Sigmoid colon (tissue), 7 donors: ENCODE measurements around the gene ECE1. TPM values are rescaled to one million over a fixed set of nuclear protein-coding genes. Genes with fewer than 3 reads are reported as not detected.

ENCODE experiments used
- DNase-seq: peaks from one replicate; pipeline ENCODE4 v3.0.0-alpha.2; 2019
- H3K27ac ChIP-seq, 4 donors: fragments of 200-600 bp; sonication (generic); one replicate each; pipeline ENCODE4 v1.5.1; 2016 to 2019; ENCODE audit warnings: mild to moderate bottlenecking in 1 of 4
- H3K27me3 ChIP-seq, 3 donors: fragments of 200-600 bp; sonication (generic); one replicate each; pipeline ENCODE4 v1.5.1; 2019; ENCODE audit warnings: mild to moderate bottlenecking in 1 of 3
- H3K36me3 ChIP-seq, 4 donors: fragments of 200-600 bp; sonication (generic); one replicate each; pipeline ENCODE4 v1.5.1; 2016 to 2019
- H3K4me1 ChIP-seq, 4 donors: fragments of 200-600 bp; sonication (generic); one replicate each; pipeline ENCODE4 v1.5.1; 2017 to 2019
- H3K4me3 ChIP-seq, 4 donors: fragments of 200-600 bp; sonication (generic); one replicate each; pipeline ENCODE4 v1.5.1; 2017 to 2019; ENCODE audit warnings: mild to moderate bottlenecking in 2 of 4, moderate library complexity in 1 of 4
- H3K9me3 ChIP-seq, 4 donors: fragments of 200-600 bp in 3 of 4; sonication (generic) in 3 of 4; one replicate each; pipeline versions ENCODE4 v1.5.1 to v1.6.1; 2013 to 2019
- EP300 ChIP-seq, 4 donors: sonication (generic); formaldehyde crosslinking; IDR thresholded peaks; one replicate each; pipeline ENCODE4 v1.6.1; 2017; ENCODE audit warnings: antibody characterized with exemption in 4 of 4
- POLR2A ChIP-seq, 2 donors: fragments of 450-650 bp; IDR thresholded peaks; one replicate each; pipeline ENCODE4 v1.6.1; 2016; ENCODE audit warnings: antibody characterized with exemption in 2 of 2, mild to moderate bottlenecking in 2 of 2, moderate library complexity in 2 of 2
- POLR2AphosphoS5 ChIP-seq, 4 donors: sonication (generic); formaldehyde crosslinking; IDR thresholded peaks; one replicate each; pipeline ENCODE4 v1.6.1; 2017; ENCODE audit warnings: antibody characterized with exemption in 4 of 4
- WGBS, 2 donors: extraction: QIAGEN DNeasy Blood & Tissue Kit; methylation state at CpG; one replicate each; pipeline ENCODE4 v1.1.7; 2013; 5-methylcytosine and 5-hydroxymethylcytosine counted together
- intact Hi-C: fragments of 100-400 bp; cut with DNase I; formaldehyde crosslinking; loops from one replicate; pipeline ENCODE4 v1.15.1; 2023
- polyA plus RNA-seq, 3 donors: library from polyadenylated mRNA; stranded (reverse); fragments of 200-250 nt; gene quantifications; one replicate each; pipeline ENCODE4 v1.2.3, GENCODE V29; 2013
- total RNA-seq, 4 donors: library from RNA; depleted of rRNA; stranded (reverse); fragments of >200 nt; gene quantifications; one replicate each; pipeline ENCODE4 v1.1.0, GENCODE V29; 2016
- TF ChIP-seq, protein P1 (sequence below), 4 experiments: fragments of 450-650 bp in 3 of 4; fragments of 200-600 bp in 1 of 4; IDR thresholded peaks; one replicate each; pipeline ENCODE4 v1.5.1; 2016 to 2019; ENCODE audit warnings: antibody characterized with exemption in 4 of 4, mild to moderate bottlenecking in 3 of 4, moderate library complexity in 2 of 4
- donor health status: healthy with polysubstance abuse.
- donor health status: Bipolar disorder and iron deficiency.
- donor health status: healthy.

Gene ECE1
- total and polyA plus RNA-seq, 7 donors: 10.2 to 112 (median 73.8) TPM

DNA sequence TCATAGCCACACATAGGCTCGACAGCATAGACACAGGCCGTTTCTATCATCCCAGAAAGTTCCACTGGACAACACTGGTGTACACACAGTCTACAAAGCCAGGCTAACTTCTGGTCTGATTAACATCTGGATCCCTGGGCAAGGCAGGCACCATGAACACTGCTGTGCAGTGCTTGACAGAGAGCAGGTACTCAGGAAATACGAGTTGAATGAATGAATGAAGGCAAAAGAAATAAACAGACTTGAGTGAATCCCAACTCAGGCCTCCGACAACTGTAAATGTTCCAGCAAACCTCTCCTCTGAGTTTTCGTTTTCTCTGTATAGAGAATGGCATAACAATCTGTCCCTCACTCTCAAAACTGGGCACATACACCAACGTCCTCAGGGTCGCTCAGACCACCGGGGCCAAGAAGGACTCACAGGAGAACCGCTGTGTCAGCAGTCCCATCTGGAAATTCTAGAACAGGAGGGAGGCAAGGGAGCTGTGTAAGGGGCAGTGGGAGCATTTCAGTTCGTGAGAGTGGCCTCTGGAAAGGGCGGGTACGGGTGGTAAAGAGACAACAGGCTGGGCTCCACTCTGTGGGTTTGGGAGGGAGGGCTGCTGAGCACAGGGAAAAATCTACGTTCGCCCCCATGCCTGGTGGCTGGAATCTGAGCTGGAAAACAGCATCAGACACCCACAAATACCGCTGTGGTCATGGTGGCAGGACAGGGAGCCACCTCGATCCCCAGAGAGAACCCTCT, 15.1 kb upstream of the ECE1 start:
- DNase-seq: no peak
- TF ChIP-seq EP300 (IDR thresholded peaks at IDR 0.05) (no peak), POLR2AphosphoS5 (IDR thresholded peaks at IDR 0.05) (peak in 2 of 4 donors; percentile 57 to 59)
- intact Hi-C loops: loop anchor here (5.0 kb wide), 1 partner anchor 43 kb away; no protein-coding TSS in a partner anchor
- Histone ChIP-seq H3K4me3 (no peak overlapping the region), H3K27me3 (no peaks in the 10 kb centered on the region), H3K36me3 (no peaks in the 10 kb centered on the region), H3K4me1 (peaks cover 0 to 84% (median 83%) of the 10 kb centered on the region in 4 donors), H3K27ac (peak overlapping the region; percentile 12 to 96 (median 91)), H3K9me3 (no peaks in the 10 kb centered on the region)
- WGBS, 2 donors: 84 to 85% methylated on average over 16 of the region's 16 CpGs

DNA sequence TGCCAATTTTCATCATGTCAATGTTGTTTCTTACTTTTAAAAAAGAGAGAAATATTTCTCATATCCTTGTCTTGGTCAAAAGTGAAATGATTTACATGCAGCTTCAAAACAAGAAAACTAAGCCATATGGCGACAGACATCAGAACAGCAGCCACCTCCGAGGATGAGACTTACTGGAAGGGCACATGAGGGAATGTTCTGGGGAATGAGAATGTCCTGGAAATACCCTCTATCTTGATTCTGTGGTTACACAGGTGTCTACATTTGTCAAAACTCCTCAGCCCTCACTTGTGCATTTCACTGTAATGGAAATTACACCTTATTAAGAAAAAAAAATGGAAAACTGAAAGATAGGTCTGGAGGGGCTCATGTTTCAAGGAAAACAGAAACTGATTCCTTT, 14.2 kb upstream of the ECE1 start:
- no peaks in the 10 kb centered on the region for H3K27me3 ChIP-seq
- DNase-seq: no peak
- intact Hi-C loops: no loop called here
- H3K9me3 ChIP-seq: no peaks in the 10 kb centered on the region
- H3K4me3 ChIP-seq: no peak overlapping the region
- H3K36me3 ChIP-seq: no peaks in the 10 kb centered on the region
- 77 to 90% methylated on average over 2 of the region's 2 CpGs for WGBS, 2 donors
- peaks cover 0 to 84% (median 75%) of the 10 kb centered on the region in 4 donors for H3K4me1 ChIP-seq
- TF ChIP-seq, protein P1, sequence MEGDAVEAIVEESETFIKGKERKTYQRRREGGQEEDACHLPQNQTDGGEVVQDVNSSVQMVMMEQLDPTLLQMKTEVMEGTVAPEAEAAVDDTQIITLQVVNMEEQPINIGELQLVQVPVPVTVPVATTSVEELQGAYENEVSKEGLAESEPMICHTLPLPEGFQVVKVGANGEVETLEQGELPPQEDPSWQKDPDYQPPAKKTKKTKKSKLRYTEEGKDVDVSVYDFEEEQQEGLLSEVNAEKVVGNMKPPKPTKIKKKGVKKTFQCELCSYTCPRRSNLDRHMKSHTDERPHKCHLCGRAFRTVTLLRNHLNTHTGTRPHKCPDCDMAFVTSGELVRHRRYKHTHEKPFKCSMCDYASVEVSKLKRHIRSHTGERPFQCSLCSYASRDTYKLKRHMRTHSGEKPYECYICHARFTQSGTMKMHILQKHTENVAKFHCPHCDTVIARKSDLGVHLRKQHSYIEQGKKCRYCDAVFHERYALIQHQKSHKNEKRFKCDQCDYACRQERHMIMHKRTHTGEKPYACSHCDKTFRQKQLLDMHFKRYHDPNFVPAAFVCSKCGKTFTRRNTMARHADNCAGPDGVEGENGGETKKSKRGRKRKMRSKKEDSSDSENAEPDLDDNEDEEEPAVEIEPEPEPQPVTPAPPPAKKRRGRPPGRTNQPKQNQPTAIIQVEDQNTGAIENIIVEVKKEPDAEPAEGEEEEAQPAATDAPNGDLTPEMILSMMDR (IDR thresholded peaks at IDR 0.05): no peak
- TF ChIP-seq EP300 (IDR thresholded peaks at IDR 0.05): no peak
- peak overlapping the region in 3 of 4 donors; percentile 86 to 96 (median 96) for H3K27ac ChIP-seq

- Histone ChIP-seq H3K4me1 (peaks cover 0 to 78% (median 74%) of the 10 kb centered on the region in 4 donors), H3K4me3 (no peak overlapping the region), H3K27me3 (no peaks in the 10 kb centered on the region), H3K36me3 (no peaks in the 10 kb centered on the region), H3K27ac (peak overlapping the region; percentile 11 to 96 (median 91)), H3K9me3 (no peaks in the 10 kb centered on the region)
- DNase-seq: peak; percentile 76
- WGBS, 2 donors: 25 to 60% methylated on average over 11 of the region's 11 CpGs
- intact Hi-C loops: no loop called here
- TF ChIP-seq, protein P1 (IDR thresholded peaks at IDR 0.05): peak in 1 of 4 experiments; percentile 21
- TF ChIP-seq POLR2AphosphoS5 (IDR thresholded peaks at IDR 0.05): no peak
- no peak for TF ChIP-seq EP300 (IDR thresholded peaks at IDR 0.05)
- TF ChIP-seq POLR2A (IDR thresholded peaks at IDR 0.05): no peak
Measured at GRCh38 chr1:21302747-21303715, 12.8 kb upstream of the ECE1 start.

DNA sequence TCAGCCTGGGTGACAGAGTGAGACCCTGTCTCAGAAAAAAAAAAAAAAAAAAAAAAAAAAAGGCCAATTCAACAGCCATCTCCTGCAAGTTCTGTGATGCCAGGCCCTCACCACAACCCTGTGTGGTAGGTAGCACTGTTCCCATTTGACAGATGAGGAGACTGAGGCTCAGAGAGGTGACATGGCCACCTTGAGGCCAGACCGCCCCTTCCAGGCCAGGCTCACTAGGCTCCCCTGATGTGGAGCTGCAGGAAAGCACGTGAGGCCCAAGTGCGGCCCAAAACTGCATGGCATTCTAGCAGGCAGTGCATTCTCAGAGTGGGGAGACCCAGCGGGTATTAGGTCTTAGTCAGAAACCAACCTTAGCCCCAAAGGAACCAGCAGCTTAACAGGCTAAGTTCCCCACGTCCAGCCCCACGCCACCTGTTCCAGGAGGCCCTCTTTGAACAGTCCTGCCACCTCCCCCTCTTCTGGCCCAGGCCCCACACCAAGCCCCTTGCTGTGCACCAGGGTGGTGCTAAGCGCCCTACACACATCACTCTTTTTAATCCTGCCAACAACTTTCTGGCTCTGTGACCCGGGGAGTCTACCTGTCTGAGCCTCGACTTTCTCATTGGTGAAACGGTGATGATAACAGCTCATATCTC, 11.7 kb upstream of the ECE1 start:
- Histone ChIP-seq H3K27ac (peak overlapping the region in 1 of 4 donors; percentile 96), H3K4me1 (peaks cover 0 to 74% (median 68%) of the 10 kb centered on the region in 4 donors), H3K9me3 (no peaks in the 10 kb centered on the region), H3K4me3 (no peak overlapping the region), H3K27me3 (no peaks in the 10 kb centered on the region), H3K36me3 (no peaks in the 10 kb centered on the region)
- intact Hi-C loops: no loop called here
- DNase-seq: no peak
- TF ChIP-seq POLR2A (IDR thresholded peaks at IDR 0.05) (no peak), EP300 (IDR thresholded peaks at IDR 0.05) (no peak), POLR2AphosphoS5 (IDR thresholded peaks at IDR 0.05) (no peak)
- TF ChIP-seq, protein P1 (IDR thresholded peaks at IDR 0.05): no peak
- WGBS, 2 donors: 84 to 90% methylated on average over 10 of the region's 10 CpGs
